Mucosa of descending colon (tissue), 3 donors: Measurements from ENCODE around the gene MPDZ. TPM values are rescaled to one million over a fixed set of nuclear protein-coding genes. Genes with fewer than 3 reads are reported as not detected.

Experiments used
- ATAC-seq: fragments of 200-7000 bp; cut with Tn5 transposase; one replicate; pipeline ENCODE4 v1.9.1; 2020; ENCODE audit warnings: mild to moderate bottlenecking, moderate library complexity
- DNase-seq, 3 donors: peaks; one replicate each; pipeline ENCODE4 v3.0.0-alpha.2; 2020
- H3K36me3 ChIP-seq: fragments of 200-600 bp; one replicate; pipeline ENCODE4 v1.8.0; 2021; ENCODE audit warnings: low read depth, mild to moderate bottlenecking
- H3K4me1 ChIP-seq: fragments of 200-600 bp; one replicate; pipeline ENCODE4 v1.8.0; 2021; ENCODE audit warnings: low read depth, mild to moderate bottlenecking
- H3K4me3 ChIP-seq: fragments of 200-600 bp; one replicate; pipeline ENCODE4 v1.8.0; 2021; ENCODE audit warnings: mild to moderate bottlenecking
- H3K9me3 ChIP-seq: fragments of 200-600 bp; one replicate; pipeline ENCODE4 v1.8.0; 2021; ENCODE audit warnings: mild to moderate bottlenecking
- CTCF ChIP-seq: fragments of 200-600 bp; IDR thresholded peaks from one replicate; pipeline ENCODE4 v1.8.0; 2022; ENCODE audit warnings: antibody characterized with exemption, mild to moderate bottlenecking
- intact Hi-C, 2 donors: fragments of 100-400 bp; cut with DNase I in 1 of 2; cut with micrococcal nuclease in 1 of 2; formaldehyde crosslinking; loops; one replicate each; pipeline versions ENCODE4 v1.11.0 to v1.11.1; 2022; cut with DNase I, micrococcal nuclease
- total RNA-seq, 3 donors: library from RNA; stranded (reverse); fragmentation: NEBNext Ultra II Directional in 2 of 3; extraction: Animal tissue kit (Norgen Biotek cat#: 25700) in 2 of 3; gene quantifications; one replicate each; pipeline versions ENCODE4 v1.2.1 to v1.2.4, GENCODE V29; 2021 to 2023
- donor health status: DM: no; HTN: no; CAD: no; lungs with moderate emphysema.
- donor health status: DM: no; HTN: no; CAD: no.
- donor health status: DM: no; HTN: yes; CAD: no.

The MPDZ gene
- total RNA-seq, 3 donors from 2014 or later: 3.4 to 50.7 (median 4.9) TPM

- no peaks in the 10 kb centered on the region for H3K9me3 ChIP-seq
- no peak for TF ChIP-seq CTCF
- no peak overlapping the region for H3K4me3 ChIP-seq
- H3K36me3 ChIP-seq: no peaks in the 10 kb centered on the region
- DNase-seq: no peak
- H3K4me1 ChIP-seq: no peaks in the 10 kb centered on the region
- intact Hi-C loops: no loop called here
- ATAC-seq: no peak
Measured at GRCh38 chr9:13143281-13143680, 136.2 kb downstream of the MPDZ start.

DNA sequence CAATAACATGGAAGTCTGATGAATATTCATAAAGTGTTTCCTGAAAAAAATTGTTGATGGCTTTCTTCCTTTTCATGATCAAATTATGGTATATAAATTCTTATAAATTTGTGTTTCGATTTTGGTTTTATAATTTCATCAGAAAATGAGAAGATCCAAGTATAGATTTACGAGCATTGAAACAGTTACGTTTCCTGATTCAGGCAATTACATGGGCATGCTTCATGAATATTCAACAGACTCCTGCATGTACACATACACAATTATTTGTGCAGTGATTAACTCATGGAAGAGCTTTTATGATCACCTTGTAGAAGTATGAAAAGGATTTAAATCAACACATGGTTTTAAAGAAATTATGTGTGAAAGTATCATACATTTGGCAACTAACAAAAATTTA is 136.7 kb downstream of the MPDZ start:
- ATAC-seq (no peak), DNase-seq (no peak)
- H3K36me3 ChIP-seq: no peaks in the 10 kb centered on the region
- no peak overlapping the region for H3K4me3 ChIP-seq
- intact Hi-C loops: no loop called here
- H3K9me3 ChIP-seq: no peaks in the 10 kb centered on the region
- no peaks in the 10 kb centered on the region for H3K4me1 ChIP-seq
- no peak for TF ChIP-seq CTCF

DNA sequence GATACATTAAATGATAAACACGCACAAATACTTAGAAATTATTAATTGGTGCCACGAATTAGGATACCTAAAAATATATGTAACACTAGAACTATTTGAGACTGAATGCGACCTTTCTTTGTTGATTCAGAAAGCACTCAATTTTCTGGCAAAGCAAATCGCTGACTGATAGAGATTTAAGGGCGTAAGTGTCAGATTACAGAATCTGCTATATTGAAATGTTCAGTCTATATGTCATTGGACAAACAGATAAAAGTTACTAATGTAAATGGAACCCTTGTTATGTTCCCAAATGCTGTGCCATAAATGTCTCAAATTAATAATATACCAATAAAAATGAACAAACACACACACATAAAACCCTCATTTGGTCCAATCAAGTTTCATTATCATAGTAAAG is 137.9 kb downstream of the MPDZ start:
- DNase-seq: no peak
- no peak for ATAC-seq
- H3K36me3 ChIP-seq: no peaks in the 10 kb centered on the region
- intact Hi-C loops: no loop called here
- H3K9me3 ChIP-seq: no peaks in the 10 kb centered on the region
- no peaks in the 10 kb centered on the region for H3K4me1 ChIP-seq
- no peak for TF ChIP-seq CTCF
- H3K4me3 ChIP-seq: no peak overlapping the region

- intact Hi-C loops: no loop called here
- DNase-seq: no peak
- no peaks in the 10 kb centered on the region for H3K4me1 ChIP-seq
Measured at GRCh38 chr9:13140843-13141592, 138.5 kb downstream of the MPDZ start.

GRCh38 chr9:13139641-13140171 is 139.8 kb downstream of the MPDZ start:
- ATAC-seq (no peak), DNase-seq (no peak)
- no peak for TF ChIP-seq CTCF
- Histone ChIP-seq H3K9me3 (no peaks in the 10 kb centered on the region), H3K4me3 (no peak overlapping the region), H3K4me1 (no peaks in the 10 kb centered on the region), H3K36me3 (no peaks in the 10 kb centered on the region)
- intact Hi-C loops: no loop called here

More at GRCh38 chr9:13140843-13141592, 138.5 kb downstream of the MPDZ start:
- no peak for TF ChIP-seq CTCF
- H3K9me3 ChIP-seq: no peaks in the 10 kb centered on the region
- no peaks in the 10 kb centered on the region for H3K36me3 ChIP-seq
- no peak for ATAC-seq
- H3K4me3 ChIP-seq: no peak overlapping the region
